HepG2 (cell line): ENCODE measurements around the gene SNX4. TPM values are rescaled to one million over a fixed set of nuclear protein-coding genes. Genes with fewer than 3 reads are reported as not detected.

Source experiments
- DBP ChIP-seq: sonication (generic); formaldehyde crosslinking; IDR thresholded peaks from 2 replicates; pipeline ENCODE4 v1.4.0; 2020; ENCODE audit warnings: missing genetic modification reagents; ENCODE audit errors: not compliant biosample characterization
- EEA1 ChIP-seq: sonication (generic); formaldehyde crosslinking; IDR thresholded peaks from 2 replicates; pipeline ENCODE4 v1.5.1; 2020; ENCODE audit warnings: mild to moderate bottlenecking, missing genetic modification reagents, borderline replicate concordance
- ISX ChIP-seq: sonication (generic); formaldehyde crosslinking; conservative IDR thresholded peaks from 2 replicates; pipeline ENCODE4 v1.5.0; 2020; ENCODE audit warnings: missing genetic modification reagents
- KDM1A ChIP-seq: IDR thresholded peaks from 2 replicates; pipeline ENCODE4 v1.6.1; 2016; ENCODE audit warnings: missing compliant biosample characterization
- NPAS2 ChIP-seq: sonication (generic); formaldehyde crosslinking; IDR thresholded peaks from 2 replicates; pipeline ENCODE4 v1.8.0; 2022; ENCODE audit warnings: mild to moderate bottlenecking, missing genetic modification reagents, borderline replicate concordance
- RBM22 ChIP-seq: fragments of 200-400 bp; formaldehyde crosslinking; optimal IDR thresholded peaks from 2 replicates; pipeline ENCODE3; 2017; ENCODE audit warnings: mild to moderate bottlenecking, low read length, moderate library complexity
- SKI ChIP-seq: fragments of 450-650 bp; IDR thresholded peaks from one replicate; pipeline ENCODE4 v1.6.1; 2018; ENCODE audit warnings: mild to moderate bottlenecking; ENCODE audit not compliant: partially characterized antibody
- TCF12 ChIP-seq, 2 experiments: fragments of 450-650 bp in 1 of 2; sonication (generic) in 1 of 2; formaldehyde crosslinking in 1 of 2; IDR thresholded peaks; 2 replicates each; pipeline versions ENCODE4 v1.6.1 to v1.8.0; 2017 to 2022; ENCODE audit warnings: antibody characterized with exemption in 1 of 2, mild to moderate bottlenecking in 1 of 2, missing genetic modification reagents in 1 of 2, moderate library complexity in 1 of 2
- TRIM24 ChIP-seq: sonication (generic); formaldehyde crosslinking; IDR thresholded peaks from 2 replicates; pipeline ENCODE4 v1.8.0; 2022; ENCODE audit warnings: mild to moderate bottlenecking, missing genetic modification reagents
- XRCC5 ChIP-seq: fragments of 200-400 bp; formaldehyde crosslinking; optimal IDR thresholded peaks from 2 replicates; pipeline ENCODE3; 2017; ENCODE audit warnings: mild to moderate bottlenecking, low read length
- ZBTB39 ChIP-seq: sonication (generic); formaldehyde crosslinking; IDR thresholded peaks from 2 replicates; pipeline ENCODE4 v1.5.0; 2020; ENCODE audit warnings: missing genetic modification reagents
- ZNF207 ChIP-seq: fragments of 450-650 bp; IDR thresholded peaks from 2 replicates; pipeline ENCODE4 v1.6.1; 2016; ENCODE audit warnings: antibody characterized with exemption, borderline replicate concordance
- ZNF503 ChIP-seq: sonication (generic); formaldehyde crosslinking; IDR thresholded peaks from 2 replicates; pipeline ENCODE4 v1.4.0; 2020; ENCODE audit warnings: missing genetic modification reagents
- ZNF546 ChIP-seq: sonication (generic); formaldehyde crosslinking; conservative IDR thresholded peaks from 2 replicates; pipeline ENCODE4 v1.8.1; 2023; ENCODE audit warnings: mild to moderate bottlenecking, missing genetic modification reagents
- ZXDC ChIP-seq: sonication (generic); formaldehyde crosslinking; IDR thresholded peaks from 2 replicates; pipeline ENCODE4 v1.5.0; 2020; ENCODE audit warnings: mild to moderate bottlenecking, missing genetic modification reagents
- polyA plus RNA-seq, 8 experiments: library from polyadenylated mRNA; depleted of rRNA in 3 of 8; stranded (reverse) in 7 of 8; unstranded in 1 of 8; fragments of >200 nt; fragmentation: Illumina TruSeq in 4 of 8; extraction: Trizol in 4 of 8; gene quantifications; 2 replicates each; pipeline versions ENCODE4 v1.2.1 to v1.2.3, GENCODE V29; 2011 to 2016; ENCODE audit warnings: low read depth in 4 of 8, missing spikeins in 1 of 8, mixed read lengths in 1 of 8; ENCODE audit not compliant: insufficient read depth in 1 of 8
- total RNA-seq, 5 experiments: library from RNA; depleted of rRNA; stranded (reverse); fragments of >200 nt; fragmentation: Illumina TruSeq; extraction: Trizol; gene quantifications; 2 replicates each; pipeline ENCODE4 v1.2.3, GENCODE V29; 2016; ENCODE audit warnings: low read depth in 1 of 5
- TF ChIP-seq, protein P1 (sequence below): sonication (generic); formaldehyde crosslinking; IDR thresholded peaks from 2 replicates; pipeline ENCODE4 v1.4.0; 2020; ENCODE audit warnings: missing genetic modification reagents
- TF ChIP-seq, protein P2 (sequence below): sonication (generic); formaldehyde crosslinking; IDR thresholded peaks from 2 replicates; pipeline ENCODE4 v1.8.0; 2022; ENCODE audit warnings: mild to moderate bottlenecking, missing genetic modification reagents, borderline replicate concordance
- TF ChIP-seq, protein P3 (sequence below): sonication (generic); formaldehyde crosslinking; IDR thresholded peaks from 2 replicates; pipeline ENCODE4 v1.4.0; 2020; ENCODE audit warnings: mild to moderate bottlenecking, missing genetic modification reagents

The SNX4 gene
- total and polyA plus RNA-seq, 2 of the 13 experiments (the other 11 are each of a cell fraction or from before 2014, with no cell fraction given), result 18.1 to 73.6 TPM

- no peak for TF ChIP-seq SKI
- no peak for TF ChIP-seq TRIM24
- TF ChIP-seq RBM22, result no peak
- TF ChIP-seq KDM1A (CRISPR knock-in tag), result no peak
- TF ChIP-seq EEA1 (CRISPR knock-in tag), result no peak
- TF ChIP-seq, protein P1, sequence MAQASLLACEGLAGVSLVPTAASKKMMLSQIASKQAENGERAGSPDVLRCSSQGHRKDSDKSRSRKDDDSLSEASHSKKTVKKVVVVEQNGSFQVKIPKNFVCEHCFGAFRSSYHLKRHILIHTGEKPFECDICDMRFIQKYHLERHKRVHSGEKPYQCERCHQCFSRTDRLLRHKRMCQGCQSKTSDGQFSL, result no peak
- no peak for TF ChIP-seq ZXDC (CRISPR knock-in tag)
- no peak for TF ChIP-seq ZBTB39 (CRISPR knock-in tag)
- TF ChIP-seq, protein P2, sequence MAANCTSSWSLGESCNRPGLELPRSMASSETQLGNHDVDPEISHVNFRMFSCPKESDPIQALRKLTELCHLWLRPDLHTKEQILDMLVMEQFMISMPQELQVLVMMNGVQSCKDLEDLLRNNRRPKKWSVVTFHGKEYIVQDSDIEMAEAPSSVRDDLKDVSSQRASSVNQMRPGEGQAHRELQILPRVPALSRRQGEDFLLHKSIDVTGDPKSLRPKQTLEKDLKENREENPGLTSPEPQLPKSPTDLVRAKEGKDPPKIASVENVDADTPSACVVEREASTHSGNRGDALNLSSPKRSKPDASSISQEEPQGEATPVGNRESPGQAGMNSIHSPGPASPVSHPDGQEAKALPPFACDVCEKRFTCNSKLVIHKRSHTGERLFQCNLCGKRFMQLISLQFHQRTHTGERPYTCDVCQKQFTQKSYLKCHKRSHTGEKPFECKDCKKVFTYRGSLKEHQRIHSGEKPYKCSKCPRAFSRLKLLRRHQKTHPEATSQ (CRISPR knock-in tag), result no peak
- TF ChIP-seq XRCC5, result peak; percentile 54
- no peak for TF ChIP-seq TCF12 (IDR thresholded peaks at IDR 0.05)
- TF ChIP-seq TCF12 (CRISPR knock-in tag; IDR thresholded peaks at IDR 0.05), result 0 out of 2 replicates have a peak, but pooled peaks have one; percentile 24
- no peak for TF ChIP-seq ZNF503
- no peak for TF ChIP-seq NPAS2 (CRISPR knock-in tag)
- no peak for TF ChIP-seq ZNF207
- TF ChIP-seq, protein P3, sequence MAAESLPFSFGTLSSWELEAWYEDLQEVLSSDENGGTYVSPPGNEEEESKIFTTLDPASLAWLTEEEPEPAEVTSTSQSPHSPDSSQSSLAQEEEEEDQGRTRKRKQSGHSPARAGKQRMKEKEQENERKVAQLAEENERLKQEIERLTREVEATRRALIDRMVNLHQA (CRISPR knock-in tag), result no peak
- TF ChIP-seq ISX (CRISPR knock-in tag), result no peak
- TF ChIP-seq ZNF546 (CRISPR knock-in tag), result no peak
- TF ChIP-seq DBP (CRISPR knock-in tag), result no peak
Observed at GRCh38 chr3:125519678-125520562, at the start of gene SNX4 (continued).
